Liver (tissue), 9 donors: ENCODE data around the gene ANK3. TPM values are rescaled to one million over a fixed set of nuclear protein-coding genes. Genes with fewer than 3 reads are reported as not detected.

Experiments
- DNase-seq: peaks from one replicate; pipeline ENCODE4 v3.0.0-alpha.2; 2017; ENCODE audit warnings: low spot score
- H3K27ac ChIP-seq, 2 donors: one replicate each; pipeline ENCODE4 v1.7.0; 2013; ENCODE audit warnings: inconsistent platforms in 2 of 2, low read length in 2 of 2, control low read depth in 1 of 2, low read depth in 1 of 2, mild to moderate bottlenecking in 1 of 2
- H3K27me3 ChIP-seq, 4 donors: one replicate each; pipeline versions ENCODE4 v1.6.1 to v1.7.0; 2013; ENCODE audit warnings: low read length in 3 of 4, inconsistent platforms in 1 of 4, mild to moderate bottlenecking in 1 of 4, moderate library complexity in 1 of 4; ENCODE audit not compliant: control insufficient read depth in 4 of 4, insufficient read depth in 4 of 4
- H3K36me3 ChIP-seq, 4 donors: one replicate each; pipeline versions ENCODE4 v1.6.1 to v1.7.0; 2013; ENCODE audit warnings: low read length in 3 of 4, mild to moderate bottlenecking in 3 of 4, low read depth in 1 of 4, moderate library complexity in 1 of 4; ENCODE audit not compliant: control insufficient read depth in 4 of 4, insufficient read depth in 3 of 4
- H3K4me1 ChIP-seq, 4 donors: one replicate each; pipeline versions ENCODE4 v1.6.1 to v1.7.0; 2013; ENCODE audit warnings: low read length in 3 of 4, mild to moderate bottlenecking in 3 of 4, moderate library complexity in 1 of 4; ENCODE audit not compliant: control insufficient read depth in 4 of 4, insufficient read depth in 4 of 4
- H3K4me3 ChIP-seq, 3 donors: one replicate each; pipeline versions ENCODE4 v1.6.1 to v1.7.0; 2013; ENCODE audit warnings: low read length in 3 of 3, control low read depth in 1 of 3, low read depth in 1 of 3, mild to moderate bottlenecking in 1 of 3
- H3K9ac ChIP-seq, 2 donors: one replicate each; pipeline ENCODE4 v1.7.0; 2013; ENCODE audit warnings: low read length in 2 of 2, mild to moderate bottlenecking in 2 of 2, moderate library complexity in 2 of 2, control low read depth in 1 of 2, low read depth in 1 of 2
- H3K9me3 ChIP-seq, 4 donors: one replicate each; pipeline versions ENCODE4 v1.6.1 to v1.7.0; 2013; ENCODE audit warnings: low read length in 3 of 4; ENCODE audit not compliant: control insufficient read depth in 4 of 4
- CTCF ChIP-seq: fragments of 150-350 bp; IDR thresholded peaks from 2 replicates; pipeline ENCODE4 v1.5.1; 2017; ENCODE audit warnings: improper control_type of control experiment, low read depth, low read length; ENCODE audit not compliant: missing input control
- EGR1 ChIP-seq, 2 donors: IDR thresholded peaks; 2 replicates each; pipeline ENCODE4 v1.6.1; 2016 to 2018; ENCODE audit warnings: antibody characterized with exemption in 2 of 2, low read depth in 2 of 2
- FOXA1 ChIP-seq: IDR thresholded peaks from 2 replicates; pipeline ENCODE4 v1.6.1; 2016; ENCODE audit warnings: antibody characterized with exemption
- FOXA2 ChIP-seq: IDR thresholded peaks from 2 replicates; pipeline ENCODE4 v1.6.1; 2016; ENCODE audit warnings: antibody characterized with exemption
- GABPA ChIP-seq, 2 donors: IDR thresholded peaks in 1 of 2; conservative IDR thresholded peaks in 1 of 2; 2 replicates each; pipeline ENCODE4 v1.6.1; 2016; ENCODE audit warnings: antibody characterized with exemption in 2 of 2, mild to moderate bottlenecking in 1 of 2, moderate library complexity in 1 of 2
- HNF4A ChIP-seq, 2 donors: conservative IDR thresholded peaks; 2 replicates each; pipeline ENCODE4 v1.6.1; 2016; ENCODE audit warnings: antibody characterized with exemption in 2 of 2, mild to moderate bottlenecking in 2 of 2
- HNF4G ChIP-seq: IDR thresholded peaks from 2 replicates; pipeline ENCODE4 v1.6.1; 2016; ENCODE audit warnings: antibody characterized with exemption
- JUND ChIP-seq, 2 donors: IDR thresholded peaks; 2 replicates each; pipeline ENCODE4 v1.6.1; 2016; ENCODE audit warnings: antibody characterized with exemption in 2 of 2
- MAX ChIP-seq: IDR thresholded peaks from 2 replicates; pipeline ENCODE4 v1.6.1; 2016; ENCODE audit warnings: antibody characterized with exemption
- NR2F2 ChIP-seq: IDR thresholded peaks from 2 replicates; pipeline ENCODE4 v1.6.1; 2016; ENCODE audit warnings: antibody characterized with exemption
- RAD21 ChIP-seq, 2 donors: IDR thresholded peaks; 2 replicates each; pipeline ENCODE4 v1.6.1; 2016; ENCODE audit warnings: antibody characterized with exemption in 2 of 2, mild to moderate bottlenecking in 2 of 2
- REST ChIP-seq: IDR thresholded peaks from 2 replicates; pipeline ENCODE4 v1.6.1; 2016; ENCODE audit warnings: antibody characterized with exemption, mild to moderate bottlenecking
- RXRA ChIP-seq, 2 donors: IDR thresholded peaks; 2 replicates each; pipeline ENCODE4 v1.6.1; 2017 to 2018; ENCODE audit warnings: antibody characterized with exemption in 2 of 2, mild to moderate bottlenecking in 1 of 2
- SP1 ChIP-seq: IDR thresholded peaks from 2 replicates; pipeline ENCODE4 v1.6.1; 2018; ENCODE audit warnings: antibody characterized with exemption, mild to moderate bottlenecking
- TAF1 ChIP-seq: conservative IDR thresholded peaks from 2 replicates; pipeline ENCODE4 v1.6.1; 2016; ENCODE audit warnings: antibody characterized with exemption, mild to moderate bottlenecking
- YY1 ChIP-seq: IDR thresholded peaks from 2 replicates; pipeline ENCODE4 v1.6.1; 2016; ENCODE audit warnings: antibody characterized with exemption, mild to moderate bottlenecking
- ZBTB33 ChIP-seq: IDR thresholded peaks from 2 replicates; pipeline ENCODE4 v1.6.1; 2016; ENCODE audit warnings: antibody characterized with exemption
- WGBS: extraction: QIAGEN DNeasy Blood & Tissue Kit; methylation state at CpG from one replicate; pipeline ENCODE4 v1.1.7; 2013; 5-methylcytosine and 5-hydroxymethylcytosine counted together
- polyA plus RNA-seq, 2 donors: library from polyadenylated mRNA; stranded (reverse) in 1 of 2; unstranded in 1 of 2; fragments of 200-250 nt in 1 of 2; fragments of >200 nt in 1 of 2; fragmentation: Nextera tagmentation in 1 of 2; extraction: Ambion mirVana in 1 of 2; gene quantifications; one replicate each; pipeline versions ENCODE4 v1.2.1 to v1.2.3, GENCODE V29; 2013 to 2015
- total RNA-seq, 2 donors: library from RNA; depleted of rRNA; stranded (reverse); fragments of >200 nt; gene quantifications; one replicate each; pipeline ENCODE4 v1.2.3, GENCODE V29; 2014
- donor health status: healthy.
- donor health status: healthy.
- donor health status: healthy.
- donor health status: healthy.
- donor health status: healthy.

ANK3 gene
- total and polyA plus RNA-seq, 4 donors, result 5.7 to 30.0 (median 9.7) TPM

- Histone ChIP-seq H3K36me3 (no peaks in the 10 kb centered on the region), H3K9me3 (no peaks in the 10 kb centered on the region), H3K27ac (no peak overlapping the region), H3K4me1 (no peaks in the 10 kb centered on the region), H3K27me3 (no peaks in the 10 kb centered on the region), H3K9ac (no peak overlapping the region), H3K4me3 (no peak overlapping the region)
- 4% methylated on average over 2 of the region's 2 CpGs for WGBS
- TF ChIP-seq HNF4G (no peak), HNF4A (conservative IDR thresholded peaks at IDR 0.05) (no peak), JUND (IDR thresholded peaks at IDR 0.05) (no peak), RXRA (IDR thresholded peaks at IDR 0.05) (no peak), CTCF (no peak), NR2F2 (no peak), EGR1 (IDR thresholded peaks at IDR 0.05; ENCODE audit: low read depth in 2 of 2) (no peak)
- no peak for DNase-seq
These were observed 78.9 kb downstream of the ANK3 start for GRCh38 chr10:60310740-60311139.

- H3K4me1 ChIP-seq, result no peaks in the 10 kb centered on the region
- H3K27me3 ChIP-seq, result no peaks in the 10 kb centered on the region
- no peaks in the 10 kb centered on the region for H3K9me3 ChIP-seq
- 92% methylated on average over 2 of the region's 2 CpGs for WGBS
- no peaks in the 10 kb centered on the region for H3K36me3 ChIP-seq
- DNase-seq, result no peak
- TF ChIP-seq GABPA (IDR thresholded peaks at IDR 0.05 in 1 of 2, conservative IDR thresholded peaks at IDR 0.05 in 1 of 2) (no peak), EGR1 (IDR thresholded peaks at IDR 0.05; ENCODE audit: low read depth in 2 of 2) (no peak), JUND (IDR thresholded peaks at IDR 0.05) (no peak), HNF4A (conservative IDR thresholded peaks at IDR 0.05) (no peak), SP1 (no peak), RAD21 (IDR thresholded peaks at IDR 0.05) (no peak)
- no peak overlapping the region for H3K4me3 ChIP-seq
- no peak overlapping the region for H3K9ac ChIP-seq
- H3K27ac ChIP-seq, result no peak overlapping the region
These were observed 79.8 kb downstream of the ANK3 start for GRCh38 chr10:60309891-60310290.

GRCh38 chr10:60309371-60309770, 80.3 kb downstream of the ANK3 start:
- H3K36me3 ChIP-seq, result no peaks in the 10 kb centered on the region
- H3K4me1 ChIP-seq, result no peaks in the 10 kb centered on the region
- H3K27me3 ChIP-seq, result no peaks in the 10 kb centered on the region
- no peak overlapping the region for H3K9ac ChIP-seq
- H3K9me3 ChIP-seq, result no peaks in the 10 kb centered on the region
- TF ChIP-seq GABPA (IDR thresholded peaks at IDR 0.05 in 1 of 2, conservative IDR thresholded peaks at IDR 0.05 in 1 of 2) (no peak), MAX (no peak), NR2F2 (no peak), HNF4G (no peak), FOXA2 (no peak), RXRA (IDR thresholded peaks at IDR 0.05) (no peak), CTCF (no peak), SP1 (no peak), JUND (IDR thresholded peaks at IDR 0.05) (no peak), TAF1 (no peak), YY1 (no peak), HNF4A (conservative IDR thresholded peaks at IDR 0.05) (no peak), FOXA1 (no peak), REST (no peak), EGR1 (IDR thresholded peaks at IDR 0.05; ENCODE audit: low read depth in 2 of 2) (no peak), RAD21 (IDR thresholded peaks at IDR 0.05) (no peak), ZBTB33 (no peak)
- H3K27ac ChIP-seq, result no peak overlapping the region
- DNase-seq, result no peak
- no peak overlapping the region for H3K4me3 ChIP-seq
